ENCODE measurements around the gene TTC33.

DNA sequence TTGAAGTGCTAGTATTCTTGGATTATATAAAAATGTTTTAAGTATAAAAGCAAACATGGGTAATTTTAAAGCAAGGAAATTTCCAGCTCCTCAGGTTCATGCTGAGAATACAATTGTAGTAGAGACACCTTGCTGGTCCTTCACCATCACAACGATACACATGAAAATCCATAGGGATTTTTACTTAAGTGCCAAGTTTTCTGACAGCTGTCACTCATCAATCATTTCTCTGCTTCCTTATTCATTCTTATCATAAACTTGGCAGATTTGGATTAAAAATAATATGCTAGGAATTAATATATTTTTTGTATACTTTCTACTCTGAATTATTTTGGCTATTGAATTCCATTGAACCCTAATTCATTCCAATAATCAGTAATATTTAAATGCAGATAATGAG, 244.0 kb downstream of the TTC33 start:
- TF ChIP-seq EZH2phosphoT487 (IDR thresholded peaks at IDR 0.05; ENCODE audit: insufficient read depth, low read depth) (no peak), EZH2 (IDR thresholded peaks at IDR 0.05; ENCODE audit: insufficient read depth, poor library complexity, severe bottlenecking) (no peak)

Measured in GM23248 (cell line).